GM23248 (cell line): ENCODE data around the gene PRCP.

ENCODE experiments used
- EZH2 ChIP-seq: fragments of 200-600 bp; sonication (generic); IDR thresholded peaks from 2 replicates; pipeline ENCODE4 v1.6.1; 2018; ENCODE audit warnings: antibody characterized with exemption, mild to moderate bottlenecking; ENCODE audit not compliant: insufficient read depth, poor library complexity, severe bottlenecking
- EZH2phosphoT487 ChIP-seq: fragments of 200-600 bp; sonication (generic); IDR thresholded peaks from 2 replicates; pipeline ENCODE4 v1.6.1; 2018; ENCODE audit warnings: antibody characterized with exemption, moderate library complexity, mild to moderate bottlenecking, low read depth; ENCODE audit not compliant: insufficient read depth

DNA sequence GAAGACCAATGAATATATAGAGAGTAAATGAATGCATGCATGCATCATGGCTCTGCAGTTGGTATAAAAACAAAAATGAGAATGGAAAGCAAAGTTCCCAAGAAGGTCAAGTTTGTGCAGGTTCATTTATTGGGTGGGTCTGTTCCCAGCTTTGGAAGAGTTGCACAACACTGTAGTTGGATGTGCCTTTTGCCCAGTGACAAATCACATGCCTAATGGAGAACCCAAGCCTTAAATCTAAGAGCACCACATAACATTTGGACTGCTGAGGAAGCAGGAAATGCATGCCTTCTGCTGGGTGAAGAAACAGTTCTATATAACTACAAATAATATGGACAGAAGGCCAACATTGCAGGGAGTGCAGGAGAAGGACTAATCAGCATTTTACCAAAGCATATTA is 30.6 kb downstream of the PRCP start:
- TF ChIP-seq EZH2 (no peak), EZH2phosphoT487 (no peak)
